IMR-90 (cell line): ENCODE results near the gene ZNF675. TPM values are rescaled to one million over a fixed set of nuclear protein-coding genes. Genes with fewer than 3 reads are reported as not detected.

Experiments used
- polyA plus RNA-seq, 3 experiments: library from polyadenylated mRNA; depleted of rRNA; stranded (reverse); fragments of >200 nt; gene quantifications; 2 replicates each; pipeline ENCODE4 v1.2.3, GENCODE V29; 2012; ENCODE audit warnings: low replicate concordance in 1 of 3
- total RNA-seq: library from RNA; depleted of rRNA; stranded (reverse); fragments of >200 nt; gene quantifications from 2 replicates; pipeline ENCODE4 v1.2.3, GENCODE V29; 2012; rRNA removed

The ZNF675 gene
- total and polyA plus RNA-seq, 2 of the 4 experiments (the other 2 are of a cell fraction) = 2.5 to 11.1 TPM

Other genes with a start within 250 kb of the ZNF675 start
- gene ZNF681, start 71.7 kb upstream of the ZNF675 start, total RNA-seq = 0.54 and 0.83 TPM in 2 replicates
- 0.10 and 0.15 TPM in 2 replicates for gene ZNF681, start 71.7 kb upstream of the ZNF675 start, polyA plus RNA-seq (2012; rRNA removed)
- gene ZNF726, start 227.7 kb upstream of the ZNF675 start, total RNA-seq = 1.9 and 2.0 TPM in 2 replicates
- 1.0 and 1.2 TPM in 2 replicates for gene ZNF726, start 227.7 kb upstream of the ZNF675 start, polyA plus RNA-seq (2012; rRNA removed)